Measurements from ENCODE around the gene DOK6.

DOK6 gene

GRCh38 chr18:69870736-69871135 is 470.0 kb downstream of the DOK6 start:
- H2BK12ac ChIP-seq (ENCODE audit: low read length in 2 of 2), result no peak overlapping the region
- no peak overlapping the region for H3K4ac ChIP-seq (ENCODE audit: low read depth in 1 of 2, low read length in 2 of 2)
- H3K36me3 ChIP-seq (ENCODE audit: control insufficient read depth in 1 of 2, insufficient read depth in 2 of 2, low read depth in 1 of 2, low read length in 2 of 2), result no peaks in the 10 kb centered on the region
- H3K4me1 ChIP-seq (ENCODE audit: control insufficient read depth, insufficient read depth, low read depth, low read length), result no peaks in the 10 kb centered on the region
- H3K18ac ChIP-seq (ENCODE audit: low read depth in 1 of 2, low read length in 2 of 2), result no peak overlapping the region
- H2BK15ac ChIP-seq (ENCODE audit: low read depth, poor library complexity, severe bottlenecking), result no peak overlapping the region
- H3K27me3 ChIP-seq (ENCODE audit: control insufficient read depth in 1 of 2, insufficient read depth in 1 of 2, low read length in 2 of 2), result no peaks in the 10 kb centered on the region
- H3K14ac ChIP-seq (ENCODE audit: low read length in 2 of 2), result no peak overlapping the region
- H2AK5ac ChIP-seq (ENCODE audit: low read length, severe bottlenecking), result no peak overlapping the region
- H3K23ac ChIP-seq (ENCODE audit: low read length in 2 of 2), result no peak overlapping the region
- no peak for DNase-seq
- H3K4me2 ChIP-seq (ENCODE audit: low read length, poor library complexity, severe bottlenecking), result no peak overlapping the region
- H3K9ac ChIP-seq (ENCODE audit: low read length), result no peak overlapping the region
- no peak overlapping the region for H3K4me3 ChIP-seq (ENCODE audit: insufficient read depth in 1 of 2, low read depth in 1 of 2, low read length in 2 of 2)
- H2BK5ac ChIP-seq (ENCODE audit: low read depth, low read length, poor library complexity, severe bottlenecking), result no peak overlapping the region
- no peak overlapping the region for H2AFZ ChIP-seq (ENCODE audit: low read depth, low read length)
- WGBS, result 79% methylated on average over 4 of the region's 4 CpGs
- H3K79me1 ChIP-seq (replicated peaks; ENCODE audit: low read length, poor library complexity, severe bottlenecking), result no peaks in the 10 kb centered on the region
- no peak overlapping the region for H4K8ac ChIP-seq (ENCODE audit: low read length)
- H2BK120ac ChIP-seq (ENCODE audit: low read depth, low read length), result no peak overlapping the region
- no peak overlapping the region for H3K27ac ChIP-seq (ENCODE audit: low read length, poor library complexity, severe bottlenecking)
- no peaks in the 10 kb centered on the region for H3K9me3 ChIP-seq (ENCODE audit: control insufficient read depth, low read length)
- H4K91ac ChIP-seq (ENCODE audit: low read length), result no peak overlapping the region

GRCh38 chr18:69871363-69871762 is 470.7 kb downstream of the DOK6 start:
- Histone ChIP-seq H3K9me3 (ENCODE audit: control insufficient read depth, low read length) (no peaks in the 10 kb centered on the region), H3K27ac (ENCODE audit: low read length, poor library complexity, severe bottlenecking) (no peak overlapping the region), H2BK5ac (ENCODE audit: low read depth, low read length, poor library complexity, severe bottlenecking) (no peak overlapping the region), H2BK12ac (ENCODE audit: low read length in 2 of 2) (no peak overlapping the region), H3K36me3 (ENCODE audit: control insufficient read depth in 1 of 2, insufficient read depth in 2 of 2, low read depth in 1 of 2, low read length in 2 of 2) (no peaks in the 10 kb centered on the region), H4K8ac (ENCODE audit: low read length) (no peak overlapping the region), H3K4me1 (ENCODE audit: control insufficient read depth, insufficient read depth, low read depth, low read length) (no peaks in the 10 kb centered on the region), H3K14ac (ENCODE audit: low read length in 2 of 2) (no peak overlapping the region), H3K4me3 (ENCODE audit: insufficient read depth in 1 of 2, low read depth in 1 of 2, low read length in 2 of 2) (no peak overlapping the region), H3K27me3 (ENCODE audit: control insufficient read depth in 1 of 2, insufficient read depth in 1 of 2, low read length in 2 of 2) (no peaks in the 10 kb centered on the region), H4K91ac (ENCODE audit: low read length) (no peak overlapping the region), H3K9ac (ENCODE audit: low read length) (no peak overlapping the region), H3K18ac (ENCODE audit: low read depth in 1 of 2, low read length in 2 of 2) (no peak overlapping the region), H3K4ac (ENCODE audit: low read depth in 1 of 2, low read length in 2 of 2) (no peak overlapping the region), H2AFZ (ENCODE audit: low read depth, low read length) (no peak overlapping the region), H3K23ac (ENCODE audit: low read length in 2 of 2) (no peak overlapping the region), H2AK5ac (ENCODE audit: low read length, severe bottlenecking) (no peak overlapping the region), H2BK120ac (ENCODE audit: low read depth, low read length) (no peak overlapping the region), H2BK15ac (ENCODE audit: low read depth, poor library complexity, severe bottlenecking) (no peak overlapping the region), H3K4me2 (ENCODE audit: low read length, poor library complexity, severe bottlenecking) (no peak overlapping the region), H3K79me1 (replicated peaks; ENCODE audit: low read length, poor library complexity, severe bottlenecking) (no peaks in the 10 kb centered on the region)
- WGBS, result 88% methylated on average over 2 of the region's 2 CpGs
- DNase-seq, result no peak

- Histone ChIP-seq H3K4me3 (ENCODE audit: insufficient read depth in 1 of 2, low read depth in 1 of 2, low read length in 2 of 2) (no peak overlapping the region), H2BK15ac (ENCODE audit: low read depth, poor library complexity, severe bottlenecking) (no peak overlapping the region), H3K9ac (ENCODE audit: low read length) (no peak overlapping the region), H3K27me3 (ENCODE audit: control insufficient read depth in 1 of 2, insufficient read depth in 1 of 2, low read length in 2 of 2) (no peaks in the 10 kb centered on the region), H3K18ac (ENCODE audit: low read depth in 1 of 2, low read length in 2 of 2) (no peak overlapping the region), H3K79me1 (replicated peaks; ENCODE audit: low read length, poor library complexity, severe bottlenecking) (no peaks in the 10 kb centered on the region), H2BK5ac (ENCODE audit: low read depth, low read length, poor library complexity, severe bottlenecking) (no peak overlapping the region), H4K8ac (ENCODE audit: low read length) (no peak overlapping the region), H3K4me1 (ENCODE audit: control insufficient read depth, insufficient read depth, low read depth, low read length) (no peaks in the 10 kb centered on the region), H4K91ac (ENCODE audit: low read length) (no peak overlapping the region), H3K4me2 (ENCODE audit: low read length, poor library complexity, severe bottlenecking) (no peak overlapping the region), H3K36me3 (ENCODE audit: control insufficient read depth in 1 of 2, insufficient read depth in 2 of 2, low read depth in 1 of 2, low read length in 2 of 2) (no peaks in the 10 kb centered on the region), H3K14ac (ENCODE audit: low read length in 2 of 2) (no peak overlapping the region), H2AFZ (ENCODE audit: low read depth, low read length) (no peak overlapping the region), H3K9me3 (ENCODE audit: control insufficient read depth, low read length) (no peaks in the 10 kb centered on the region), H3K27ac (ENCODE audit: low read length, poor library complexity, severe bottlenecking) (no peak overlapping the region), H2BK12ac (ENCODE audit: low read length in 2 of 2) (no peak overlapping the region), H2AK5ac (ENCODE audit: low read length, severe bottlenecking) (no peak overlapping the region), H2BK120ac (ENCODE audit: low read depth, low read length) (no peak overlapping the region), H3K23ac (ENCODE audit: low read length in 2 of 2) (no peak overlapping the region), H3K4ac (ENCODE audit: low read depth in 1 of 2, low read length in 2 of 2) (no peak overlapping the region)
- WGBS, result no CpG with 5 or more reads among the region's 4 CpGs
- DNase-seq, result no peak
Observed at GRCh38 chr18:69872661-69873060, 472.0 kb downstream of the DOK6 start.

GRCh38 chr18:69874058-69874457 is 473.4 kb downstream of the DOK6 start:
- no peak overlapping the region for H3K23ac ChIP-seq (ENCODE audit: low read length in 2 of 2)
- peak; percentile 6 for DNase-seq
- H3K9ac ChIP-seq (ENCODE audit: low read length), result no peak overlapping the region
- H2BK5ac ChIP-seq (ENCODE audit: low read depth, low read length, poor library complexity, severe bottlenecking), result no peak overlapping the region
- no peak overlapping the region for H2BK120ac ChIP-seq (ENCODE audit: low read depth, low read length)
- H3K27me3 ChIP-seq (ENCODE audit: control insufficient read depth in 1 of 2, insufficient read depth in 1 of 2, low read length in 2 of 2), result no peaks in the 10 kb centered on the region
- H3K27ac ChIP-seq (ENCODE audit: low read length, poor library complexity, severe bottlenecking), result no peak overlapping the region
- H3K18ac ChIP-seq (ENCODE audit: low read depth in 1 of 2, low read length in 2 of 2), result no peak overlapping the region
- H3K79me1 ChIP-seq (replicated peaks; ENCODE audit: low read length, poor library complexity, severe bottlenecking), result no peaks in the 10 kb centered on the region
- no peaks in the 10 kb centered on the region for H3K36me3 ChIP-seq (ENCODE audit: control insufficient read depth in 1 of 2, insufficient read depth in 2 of 2, low read depth in 1 of 2, low read length in 2 of 2)
- H3K14ac ChIP-seq (ENCODE audit: low read length in 2 of 2), result no peak overlapping the region
- WGBS, result 87% methylated on average over 2 of the region's 2 CpGs
- H3K4me3 ChIP-seq (ENCODE audit: insufficient read depth in 1 of 2, low read depth in 1 of 2, low read length in 2 of 2), result no peak overlapping the region
- H3K4me2 ChIP-seq (ENCODE audit: low read length, poor library complexity, severe bottlenecking), result no peak overlapping the region
- no peak overlapping the region for H4K91ac ChIP-seq (ENCODE audit: low read length)
- H3K4me1 ChIP-seq (ENCODE audit: control insufficient read depth, insufficient read depth, low read depth, low read length), result peaks cover 1% of the 10 kb centered on the region
- no peak overlapping the region for H3K4ac ChIP-seq (ENCODE audit: low read depth in 1 of 2, low read length in 2 of 2)
- no peak overlapping the region for H2BK12ac ChIP-seq (ENCODE audit: low read length in 2 of 2)
- no peak overlapping the region for H2BK15ac ChIP-seq (ENCODE audit: low read depth, poor library complexity, severe bottlenecking)
- no peak overlapping the region for H4K8ac ChIP-seq (ENCODE audit: low read length)
- H2AFZ ChIP-seq (ENCODE audit: low read depth, low read length), result no peak overlapping the region
- H3K9me3 ChIP-seq (ENCODE audit: control insufficient read depth, low read length), result no peaks in the 10 kb centered on the region
- H2AK5ac ChIP-seq (ENCODE audit: low read length, severe bottlenecking), result no peak overlapping the region
